LNCaP clone FGC (cell line): ENCODE data around the gene VIT.
"Not testable (repeated sequence)": the region's sequence is repeated elsewhere in the genome, so short reads cannot be mapped to it uniquely, and the experiment has no call there.

Experiments used
- DNase-seq: peaks from one replicate; pipeline ENCODE4 v3.0.0-alpha.2; 2011; ENCODE audit warnings: low read depth
- H3K4me3 ChIP-seq: 2 replicates; pipeline ENCODE4 v1.5.1; 2011; ENCODE audit warnings: mild to moderate bottlenecking, low read depth, low read length, control low read depth
- TF ChIP-seq, protein P1 (sequence below): IDR thresholded peaks from 2 replicates; pipeline ENCODE4 v1.5.1; 2012; ENCODE audit warnings: mild to moderate bottlenecking; ENCODE audit not compliant: control insufficient read depth, insufficient read depth; ENCODE audit errors: extremely low read depth

Gene VIT

DNA sequence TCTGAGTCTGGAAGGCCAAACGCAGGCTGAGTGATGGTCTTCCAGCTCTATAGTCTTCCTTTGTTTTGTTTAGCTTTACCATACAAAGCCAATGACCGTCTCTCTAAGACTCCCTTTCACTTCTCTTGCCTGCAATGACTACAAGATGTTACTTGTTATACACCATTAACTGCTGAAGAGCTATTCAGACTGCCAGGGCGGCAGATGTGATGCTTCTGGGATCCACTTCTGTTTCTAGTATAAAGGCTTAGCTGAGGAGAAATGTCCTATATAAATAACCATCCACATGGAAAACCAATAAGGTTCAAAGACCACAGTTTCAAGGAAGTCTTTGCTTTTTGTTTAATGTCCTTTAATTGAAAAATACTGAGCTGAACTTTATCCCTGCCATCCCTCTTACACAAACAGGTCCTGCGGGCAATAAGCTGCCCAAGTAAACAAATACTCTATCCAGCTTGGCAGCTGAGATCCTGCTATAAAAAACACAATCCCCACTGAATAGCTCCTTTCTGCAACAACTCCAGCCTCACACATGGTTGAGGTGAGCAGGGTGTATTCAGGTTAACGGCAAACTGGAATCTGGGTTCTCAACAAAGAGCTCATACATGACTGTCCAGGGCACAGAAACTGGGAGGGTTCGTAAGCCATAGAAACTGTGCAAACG, 124.6 kb downstream of the VIT start:
- H3K4me3 ChIP-seq: no peak overlapping the region

DNA sequence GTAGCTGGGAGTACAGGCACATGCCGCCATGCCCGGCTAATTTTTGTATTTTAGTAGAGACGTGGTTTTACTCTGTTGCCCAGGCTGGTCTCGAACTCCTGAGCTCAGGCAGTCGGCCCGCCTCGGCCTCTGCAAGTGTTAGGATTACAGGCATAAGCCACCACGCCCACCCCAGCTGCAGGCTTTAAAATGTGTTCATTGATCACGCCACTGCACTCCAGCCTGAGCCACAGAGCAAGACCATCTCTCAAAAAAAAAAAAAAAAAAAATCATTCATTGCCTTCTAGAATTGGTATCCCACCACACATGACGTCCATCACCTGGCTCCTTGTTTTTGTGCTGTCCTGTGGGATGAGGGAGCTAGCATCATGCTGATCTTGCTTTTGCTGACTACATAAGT, 127.4 kb downstream of the VIT start:
- TF ChIP-seq, protein P1, sequence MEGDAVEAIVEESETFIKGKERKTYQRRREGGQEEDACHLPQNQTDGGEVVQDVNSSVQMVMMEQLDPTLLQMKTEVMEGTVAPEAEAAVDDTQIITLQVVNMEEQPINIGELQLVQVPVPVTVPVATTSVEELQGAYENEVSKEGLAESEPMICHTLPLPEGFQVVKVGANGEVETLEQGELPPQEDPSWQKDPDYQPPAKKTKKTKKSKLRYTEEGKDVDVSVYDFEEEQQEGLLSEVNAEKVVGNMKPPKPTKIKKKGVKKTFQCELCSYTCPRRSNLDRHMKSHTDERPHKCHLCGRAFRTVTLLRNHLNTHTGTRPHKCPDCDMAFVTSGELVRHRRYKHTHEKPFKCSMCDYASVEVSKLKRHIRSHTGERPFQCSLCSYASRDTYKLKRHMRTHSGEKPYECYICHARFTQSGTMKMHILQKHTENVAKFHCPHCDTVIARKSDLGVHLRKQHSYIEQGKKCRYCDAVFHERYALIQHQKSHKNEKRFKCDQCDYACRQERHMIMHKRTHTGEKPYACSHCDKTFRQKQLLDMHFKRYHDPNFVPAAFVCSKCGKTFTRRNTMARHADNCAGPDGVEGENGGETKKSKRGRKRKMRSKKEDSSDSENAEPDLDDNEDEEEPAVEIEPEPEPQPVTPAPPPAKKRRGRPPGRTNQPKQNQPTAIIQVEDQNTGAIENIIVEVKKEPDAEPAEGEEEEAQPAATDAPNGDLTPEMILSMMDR: no peak
- DNase-seq: no peak
- H3K4me3 ChIP-seq: no peak overlapping the region

More for the DNA sequence above, 124.6 kb downstream of the VIT start:
- TF ChIP-seq, protein P1: no peak
- peak; percentile 81 for DNase-seq

DNA sequence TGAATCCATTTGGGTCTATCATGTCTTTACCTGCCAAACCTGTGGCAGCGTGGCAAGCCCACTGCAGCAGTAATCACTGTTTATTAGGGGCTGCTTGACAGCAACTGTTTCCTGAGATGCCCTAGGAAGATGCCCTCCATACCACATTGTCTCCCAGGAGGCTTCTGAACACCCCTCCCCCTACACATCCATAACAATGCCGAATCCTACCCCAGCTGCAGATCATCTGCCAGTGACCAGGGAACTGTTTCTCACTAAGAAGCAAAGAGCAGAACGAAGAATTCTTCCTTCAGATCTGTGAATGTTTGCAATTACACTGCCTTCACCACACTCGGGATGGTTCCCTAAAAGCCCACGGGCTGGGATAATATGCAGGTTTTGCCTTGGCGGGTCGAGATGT, 127.8 kb downstream of the VIT start:
- H3K4me3 ChIP-seq: no peak overlapping the region
- no peak for DNase-seq
- TF ChIP-seq, protein P1: no peak

DNA sequence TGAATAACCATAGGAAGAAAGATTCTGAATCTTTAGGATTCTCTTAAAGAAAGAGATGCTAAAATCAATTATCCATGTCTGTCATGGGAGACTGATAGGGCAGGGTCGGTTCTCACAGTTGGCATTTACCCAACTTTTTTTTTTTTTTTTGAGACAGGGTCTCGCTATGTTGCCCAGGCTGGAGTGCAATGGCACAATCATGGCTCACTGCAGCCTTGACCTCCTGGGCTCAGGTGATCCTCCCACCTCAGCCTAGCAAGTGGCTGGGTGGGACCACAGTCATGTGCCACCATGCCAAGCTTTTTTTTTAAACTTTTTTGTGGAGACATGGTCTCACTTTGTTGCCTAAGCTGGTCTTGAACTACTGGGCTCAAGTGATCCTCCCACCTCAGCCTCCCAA, 128.2 kb downstream of the VIT start:
- H3K4me3 ChIP-seq, DNase-seq: not testable (repeated sequence)

DNA sequence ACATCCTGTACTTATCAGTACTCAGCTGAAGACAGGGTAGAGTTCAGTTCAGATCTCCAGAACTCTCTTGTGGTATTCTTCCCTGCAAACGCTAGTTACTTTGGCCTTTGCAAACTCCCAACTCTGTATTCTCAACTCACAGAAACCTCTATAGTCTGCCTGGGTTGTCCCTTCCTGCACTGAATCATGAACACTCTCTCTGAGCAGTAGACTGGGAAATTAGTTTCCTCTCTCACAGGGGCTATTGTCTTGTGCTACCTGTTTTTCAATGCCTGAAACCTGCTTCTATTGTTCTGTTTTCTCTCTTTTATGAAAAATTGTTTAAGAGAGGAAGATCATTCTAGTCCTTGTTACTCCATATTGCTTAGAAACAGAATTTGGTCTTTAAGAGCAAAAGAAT, 134.7 kb downstream of the VIT start:
- TF ChIP-seq, protein P1: no peak
- no peak for DNase-seq

DNA sequence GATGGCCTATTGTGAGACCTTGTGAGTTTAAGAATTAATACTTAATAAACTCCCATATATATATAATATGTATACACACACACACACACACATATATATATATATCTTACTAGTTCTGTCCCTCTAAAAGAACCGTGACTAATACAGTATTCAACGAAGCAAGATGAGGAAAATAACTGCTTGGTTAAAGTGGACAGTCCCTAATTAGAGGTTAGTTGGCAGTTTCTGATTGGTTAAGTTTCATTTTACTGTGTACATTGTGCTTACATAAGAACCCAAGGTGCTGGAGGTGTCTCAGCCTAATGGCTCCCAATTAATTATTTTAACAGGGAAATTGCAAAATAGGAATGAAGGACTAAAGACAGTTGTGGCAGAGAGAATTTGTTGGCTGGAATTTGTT, 137.7 kb downstream of the VIT start:
- DNase-seq: no peak
- TF ChIP-seq, protein P1: no peak
- H3K4me3 ChIP-seq: no peak overlapping the region

More for the DNA sequence above, 134.7 kb downstream of the VIT start:
- H3K4me3 ChIP-seq: no peak overlapping the region

DNA sequence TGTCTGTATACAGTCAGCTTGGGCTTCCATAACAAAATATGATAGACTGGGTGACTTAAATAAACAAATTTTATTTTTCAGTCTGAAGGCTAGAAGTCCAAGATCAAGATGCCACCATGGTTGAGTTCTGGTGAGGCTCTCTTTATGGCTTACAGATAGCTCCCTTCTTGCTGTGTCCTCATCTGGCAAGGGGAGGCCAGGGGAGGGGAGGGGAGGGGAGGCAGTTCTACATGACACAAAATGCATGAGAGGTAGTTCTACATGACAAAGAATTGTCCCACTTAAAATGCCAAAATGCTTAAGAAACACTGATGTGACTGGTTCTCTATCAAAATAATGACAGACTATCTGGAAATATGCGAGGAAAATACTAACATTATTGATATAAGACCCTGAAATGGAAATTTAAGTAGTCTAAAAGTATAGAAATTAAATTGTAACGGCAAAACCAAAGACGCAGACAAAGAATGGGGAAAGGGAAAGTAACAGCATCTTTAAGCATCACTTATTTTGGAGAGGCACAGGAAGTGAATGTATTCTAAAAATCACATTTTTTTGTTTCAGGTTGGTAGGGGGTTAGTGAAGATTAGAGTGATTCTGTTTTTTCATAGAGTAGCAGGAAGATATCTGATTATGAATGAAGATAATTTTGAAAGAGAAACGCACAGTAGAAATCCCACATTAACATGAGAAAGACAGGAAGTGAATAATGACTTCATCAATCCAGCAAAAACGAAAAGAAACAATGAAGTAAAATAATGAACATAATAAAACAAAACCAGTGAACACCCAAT, 138.4 kb downstream of the VIT start:
- TF ChIP-seq, protein P1: no peak
- no peak overlapping the region for H3K4me3 ChIP-seq

More for the DNA sequence above, 138.4 kb downstream of the VIT start:
- no peak for DNase-seq
